Measurements from ENCODE around the gene MSX1.

DNA sequence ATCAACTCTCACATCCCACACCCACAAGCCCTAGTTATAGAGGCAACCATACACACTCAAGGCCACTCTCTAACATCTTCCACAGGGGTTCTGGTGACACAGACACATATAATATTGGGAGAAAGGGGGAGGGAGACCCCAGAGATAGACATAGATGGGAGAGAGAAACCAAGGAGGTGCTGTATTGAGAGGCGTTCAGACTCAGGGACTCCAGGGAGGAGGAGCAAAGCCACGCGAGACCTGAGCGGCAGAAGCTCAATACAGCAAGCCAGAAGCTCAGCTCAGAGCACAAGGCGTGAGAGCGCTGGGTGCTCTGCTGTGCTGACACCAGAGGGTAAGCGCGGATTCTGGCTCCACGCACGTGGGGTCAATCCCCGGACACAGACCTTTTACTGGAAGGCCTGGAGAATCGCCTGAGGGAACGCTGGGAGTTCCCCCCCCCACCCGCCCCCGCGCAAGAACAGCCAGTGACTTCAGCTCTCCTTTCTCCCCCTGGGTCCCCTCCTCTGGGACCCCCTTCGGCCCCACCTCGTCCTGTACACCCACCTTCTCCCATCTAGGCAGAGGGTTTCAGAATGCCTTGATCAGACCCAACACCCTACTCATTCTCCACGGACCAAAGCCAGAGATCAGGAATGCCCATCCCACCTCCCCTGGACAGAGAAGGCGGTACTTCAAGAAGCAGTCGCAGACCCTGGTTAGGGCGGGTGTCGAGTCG, 8.7 kb downstream of the MSX1 start:
- TF ChIP-seq, protein P1, sequence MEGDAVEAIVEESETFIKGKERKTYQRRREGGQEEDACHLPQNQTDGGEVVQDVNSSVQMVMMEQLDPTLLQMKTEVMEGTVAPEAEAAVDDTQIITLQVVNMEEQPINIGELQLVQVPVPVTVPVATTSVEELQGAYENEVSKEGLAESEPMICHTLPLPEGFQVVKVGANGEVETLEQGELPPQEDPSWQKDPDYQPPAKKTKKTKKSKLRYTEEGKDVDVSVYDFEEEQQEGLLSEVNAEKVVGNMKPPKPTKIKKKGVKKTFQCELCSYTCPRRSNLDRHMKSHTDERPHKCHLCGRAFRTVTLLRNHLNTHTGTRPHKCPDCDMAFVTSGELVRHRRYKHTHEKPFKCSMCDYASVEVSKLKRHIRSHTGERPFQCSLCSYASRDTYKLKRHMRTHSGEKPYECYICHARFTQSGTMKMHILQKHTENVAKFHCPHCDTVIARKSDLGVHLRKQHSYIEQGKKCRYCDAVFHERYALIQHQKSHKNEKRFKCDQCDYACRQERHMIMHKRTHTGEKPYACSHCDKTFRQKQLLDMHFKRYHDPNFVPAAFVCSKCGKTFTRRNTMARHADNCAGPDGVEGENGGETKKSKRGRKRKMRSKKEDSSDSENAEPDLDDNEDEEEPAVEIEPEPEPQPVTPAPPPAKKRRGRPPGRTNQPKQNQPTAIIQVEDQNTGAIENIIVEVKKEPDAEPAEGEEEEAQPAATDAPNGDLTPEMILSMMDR (IDR thresholded peaks at IDR 0.05), result no peak
- no peak for TF ChIP-seq POLR2A (IDR thresholded peaks at IDR 0.05)

All from lower leg skin (tissue), 3 donors.